ENCODE data around the gene KLF6.

GRCh38 chr10:3758491-3758970 is 26.5 kb downstream of the KLF6 start:
- TF ChIP-seq CTCF (conservative IDR thresholded peaks at IDR 0.05; ENCODE audit: low read depth, low read length), result no peak
- TF ChIP-seq EZH2 (IDR thresholded peaks at IDR 0.05; ENCODE audit: borderline replicate concordance, low read depth, low read length, poor library complexity, severe bottlenecking), result no peak

Data from A673 (cell line).